HL-60 (cell line): ENCODE measurements around the gene SLC5A6.

ENCODE experiments used
- DNase-seq, 2 experiments: peaks; one replicate each; pipeline ENCODE4 v3.0.0-alpha.2; 2010 to 2020; ENCODE audit warnings: low read depth in 1 of 2, low spot score in 1 of 2
- H3K27ac ChIP-seq: fragments of 250-450 bp; sonication (Bioruptor Pico); replicated peaks from 2 replicates; pipeline ENCODE4 v1.5.1; 2020; ENCODE audit warnings: mild to moderate bottlenecking, moderate library complexity
- H3K27me3 ChIP-seq: fragments of 250-450 bp; sonication (Bioruptor Pico); 2 replicates; pipeline ENCODE4 v1.5.1; 2021; ENCODE audit warnings: mild to moderate bottlenecking, moderate library complexity; ENCODE audit not compliant: insufficient read depth, poor library complexity, severe bottlenecking
- H3K4me3 ChIP-seq: replicated peaks from 2 replicates; pipeline ENCODE4 v1.5.1; 2011; ENCODE audit warnings: mild to moderate bottlenecking, control low read depth, low read length; ENCODE audit not compliant: insufficient read depth
- CTCF ChIP-seq: IDR thresholded peaks from one replicate; pipeline ENCODE4 v1.5.1; 2011; ENCODE audit warnings: low read length, control low read depth, inconsistent platforms; ENCODE audit not compliant: insufficient read depth
- GABPA ChIP-seq: IDR thresholded peaks from 2 replicates; pipeline ENCODE4 v1.6.1; 2012; ENCODE audit warnings: low read depth
- POLR2AphosphoS5 ChIP-seq: IDR thresholded peaks from 2 replicates; pipeline ENCODE4 v1.6.1; 2012; ENCODE audit warnings: low read depth
- REST ChIP-seq: IDR thresholded peaks from 2 replicates; pipeline ENCODE4 v1.6.1; 2012; ENCODE audit warnings: low read depth; ENCODE audit not compliant: insufficient replicate concordance
- SPI1 ChIP-seq: IDR thresholded peaks from 2 replicates; pipeline ENCODE4 v1.6.1; 2012; ENCODE audit warnings: low read depth, mild to moderate bottlenecking, borderline replicate concordance

The SLC5A6 gene

GRCh38 chr2:27164960-27165763 lies 46.9 kb downstream of the SLC5A6 start:
- no peak overlapping the region for H3K4me3 ChIP-seq
- H3K27me3 ChIP-seq = no peaks in the 10 kb centered on the region
- no peak overlapping the region for H3K27ac ChIP-seq
- no peak for TF ChIP-seq SPI1
- TF ChIP-seq GABPA = no peak
- no peak for TF ChIP-seq CTCF
- TF ChIP-seq REST = no peak
- TF ChIP-seq POLR2AphosphoS5 = no peak
- DNase-seq = no peak

- H3K27ac ChIP-seq = no peak overlapping the region
- H3K4me3 ChIP-seq = no peak overlapping the region
- no peak for DNase-seq
- TF ChIP-seq SPI1 (no peak), GABPA (no peak), POLR2AphosphoS5 (no peak), REST (no peak), CTCF (no peak)
- no peaks in the 10 kb centered on the region for H3K27me3 ChIP-seq
These were observed 49.6 kb downstream of the SLC5A6 start for GRCh38 chr2:27162151-27163121.

GRCh38 chr2:27160191-27160590 lies 51.9 kb downstream of the SLC5A6 start:
- DNase-seq = no peak
- no peak overlapping the region for H3K27ac ChIP-seq
- TF ChIP-seq REST = no peak
- no peak for TF ChIP-seq SPI1
- no peak for TF ChIP-seq GABPA
- TF ChIP-seq CTCF = no peak
- TF ChIP-seq POLR2AphosphoS5 = no peak
- H3K27me3 ChIP-seq = no peaks in the 10 kb centered on the region
- H3K4me3 ChIP-seq = no peak overlapping the region
